Endodermal cell (in vitro differentiated cells): ENCODE data around the gene CTBP1. TPM values are rescaled to one million over a fixed set of nuclear protein-coding genes. Genes with fewer than 3 reads are reported as not detected.

Source experiments
- DNase-seq: peaks from one replicate; pipeline ENCODE4 v3.0.0-alpha.2; 2017
- H3K27ac ChIP-seq: 2 replicates; pipeline ENCODE4 v1.5.1; 2013; ENCODE audit warnings: mild to moderate bottlenecking, low read depth, low read length, moderate library complexity
- H3K27me3 ChIP-seq: 2 replicates; pipeline ENCODE4 v1.6.1; 2013; ENCODE audit warnings: mild to moderate bottlenecking, low read length, moderate library complexity; ENCODE audit not compliant: insufficient read depth, control insufficient read depth, poor library complexity, severe bottlenecking
- H3K36me3 ChIP-seq: 2 replicates; pipeline ENCODE4 v1.7.0; 2013; ENCODE audit warnings: mild to moderate bottlenecking, low read length, moderate library complexity; ENCODE audit not compliant: control insufficient read depth, insufficient read depth
- H3K4me1 ChIP-seq: one replicate; pipeline ENCODE4 v1.7.0; 2013; ENCODE audit warnings: low read length; ENCODE audit not compliant: control insufficient read depth, insufficient read depth
- H3K4me3 ChIP-seq: 2 replicates; pipeline ENCODE4 v1.5.1; 2013; ENCODE audit warnings: mild to moderate bottlenecking, low read length, moderate library complexity
- H3K9ac ChIP-seq: 2 replicates; pipeline ENCODE4 v1.6.1; 2013; ENCODE audit warnings: mild to moderate bottlenecking, low read length, moderate library complexity; ENCODE audit not compliant: poor library complexity, severe bottlenecking; ENCODE audit errors: extremely low read depth
- H3K9me3 ChIP-seq: 2 replicates; pipeline ENCODE4 v1.6.1; 2013; ENCODE audit warnings: mild to moderate bottlenecking, low read length, moderate library complexity; ENCODE audit not compliant: control insufficient read depth
- H3K27ac Mint-ChIP-seq: 2 replicates; pipeline ENCODE4 v1.8.0; 2020; ENCODE audit warnings: mixed read lengths
- H3K27me3 Mint-ChIP-seq: 2 replicates; pipeline ENCODE4 v1.8.0; 2021; ENCODE audit warnings: mild to moderate bottlenecking, mixed read lengths; ENCODE audit not compliant: insufficient read depth
- H3K36me3 Mint-ChIP-seq: 2 replicates; pipeline ENCODE4 v1.8.0; 2020; ENCODE audit warnings: low read depth, mixed read lengths
- H3K4me1 Mint-ChIP-seq: 2 replicates; pipeline ENCODE4 v1.8.0; 2020; ENCODE audit warnings: mixed read lengths
- H3K4me3 Mint-ChIP-seq: 2 replicates; pipeline ENCODE4 v1.8.0; 2020; ENCODE audit warnings: mild to moderate bottlenecking, moderate library complexity, mixed read lengths
- H3K9me3 Mint-ChIP-seq: 2 replicates; pipeline ENCODE4 v1.8.0; 2020; ENCODE audit warnings: mild to moderate bottlenecking, mixed read lengths
- WGBS, 2 experiments: methylation state at CpG; one replicate each; pipeline versions ENCODE4 v1.1.5 to v1.1.7; 2013; ENCODE audit warnings: missing lambda C conversion rate in 2 of 2, mixed read lengths in 1 of 2; ENCODE audit not compliant: insufficient coverage in 1 of 2, insufficient read length in 1 of 2; 5-methylcytosine and 5-hydroxymethylcytosine counted together
- total RNA-seq, 2 donors: library from RNA; stranded (reverse); fragmentation: NEBNext Ultra II Directional in 1 of 2; extraction: Animal tissue kit (Norgen Biotek cat#: 25700) in 1 of 2; gene quantifications; 2 replicates in 1 of 2; 3 replicates in 1 of 2; pipeline ENCODE4 v1.2.1, GENCODE V29; 2021
- TF ChIP-seq, protein P1 (sequence below): fragments of 200-600 bp; sonication (generic); conservative IDR thresholded peaks from 2 replicates; pipeline ENCODE4 v1.5.0; 2021; ENCODE audit warnings: antibody characterized with exemption, mild to moderate bottlenecking

Gene CTBP1
- total RNA-seq, 2 donors from 2014 or later, result 181 to 189 TPM

DNA sequence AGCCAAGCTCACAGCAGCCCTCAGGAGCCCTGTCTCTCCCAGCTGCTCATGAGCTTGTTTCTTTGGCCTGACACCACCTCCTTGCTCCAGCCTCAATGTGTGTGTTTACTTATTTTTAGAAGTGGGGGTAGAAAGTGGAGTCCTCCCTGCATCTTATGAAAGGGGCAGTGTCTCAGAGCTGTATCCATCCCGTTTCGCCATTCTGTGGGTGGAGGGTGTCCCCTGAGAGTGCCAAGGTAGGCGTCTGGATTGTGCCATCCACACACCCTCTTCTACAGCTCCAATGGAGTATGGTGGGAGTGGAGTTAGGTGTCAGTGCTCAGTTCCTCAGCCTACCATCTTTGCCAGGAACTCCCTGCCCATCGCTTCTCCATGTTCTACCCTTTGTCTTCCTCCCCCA is 84.9 kb downstream of the CTBP1 start:
- H3K4me3 ChIP-seq, result no peak overlapping the region
- peaks cover 52% of the 10 kb centered on the region for H3K27me3 Mint-ChIP-seq
- H3K4me1 Mint-ChIP-seq, result peaks cover 2% of the 10 kb centered on the region
- TF ChIP-seq, protein P1, sequence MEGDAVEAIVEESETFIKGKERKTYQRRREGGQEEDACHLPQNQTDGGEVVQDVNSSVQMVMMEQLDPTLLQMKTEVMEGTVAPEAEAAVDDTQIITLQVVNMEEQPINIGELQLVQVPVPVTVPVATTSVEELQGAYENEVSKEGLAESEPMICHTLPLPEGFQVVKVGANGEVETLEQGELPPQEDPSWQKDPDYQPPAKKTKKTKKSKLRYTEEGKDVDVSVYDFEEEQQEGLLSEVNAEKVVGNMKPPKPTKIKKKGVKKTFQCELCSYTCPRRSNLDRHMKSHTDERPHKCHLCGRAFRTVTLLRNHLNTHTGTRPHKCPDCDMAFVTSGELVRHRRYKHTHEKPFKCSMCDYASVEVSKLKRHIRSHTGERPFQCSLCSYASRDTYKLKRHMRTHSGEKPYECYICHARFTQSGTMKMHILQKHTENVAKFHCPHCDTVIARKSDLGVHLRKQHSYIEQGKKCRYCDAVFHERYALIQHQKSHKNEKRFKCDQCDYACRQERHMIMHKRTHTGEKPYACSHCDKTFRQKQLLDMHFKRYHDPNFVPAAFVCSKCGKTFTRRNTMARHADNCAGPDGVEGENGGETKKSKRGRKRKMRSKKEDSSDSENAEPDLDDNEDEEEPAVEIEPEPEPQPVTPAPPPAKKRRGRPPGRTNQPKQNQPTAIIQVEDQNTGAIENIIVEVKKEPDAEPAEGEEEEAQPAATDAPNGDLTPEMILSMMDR, result no peak
- no peak overlapping the region for H3K9ac ChIP-seq
- no peaks in the 10 kb centered on the region for H3K4me1 ChIP-seq
- no peak overlapping the region for H3K27ac ChIP-seq
- WGBS, 2 experiments, result 77 to 100% methylated on average over 1 to 4 of the region's 4 CpGs
- no peak overlapping the region for H3K27ac Mint-ChIP-seq
- no peaks in the 10 kb centered on the region for H3K9me3 ChIP-seq
- H3K9me3 Mint-ChIP-seq, result peaks cover 1% of the 10 kb centered on the region
- H3K27me3 ChIP-seq, result peaks cover 39% of the 10 kb centered on the region
- no peak overlapping the region for H3K4me3 Mint-ChIP-seq
- H3K36me3 ChIP-seq, result no peaks in the 10 kb centered on the region
- H3K36me3 Mint-ChIP-seq, result no peaks in the 10 kb centered on the region
- DNase-seq, result no peak

Other genes with a start within 250 kb of the CTBP1 start
- gene FGFRL1, start 237.5 kb downstream of the CTBP1 start, total RNA-seq, result 10 to 100 TPM; 51.0 to 93.3 TPM
- 1 to 10 TPM; 3.4 to 5.6 TPM for gene RNF212, start 135.6 kb downstream of the CTBP1 start, total RNA-seq
- 1 to 10 TPM; 1.4 to 2.6 TPM for gene SPON2, start 76.5 kb downstream of the CTBP1 start, total RNA-seq
- gene MAEA, start 40.8 kb upstream of the CTBP1 start, total RNA-seq, result 10 to 100 TPM; 48.8 to 72.7 TPM
- 10 to 100 TPM; 50.4 to 61.6 TPM for gene UVSSA, start 98.1 kb upstream of the CTBP1 start, total RNA-seq
- gene NKX1-1, start 157.3 kb upstream of the CTBP1 start, total RNA-seq, result not detected